BLaER1 treated with 17β-estradiol and CSF1 and Interleukin-3, amounts not matched to agents 10 nM and 100 nM (cell line): ENCODE results near the gene IGFL2.
A peak's percentile ranks its signal among the peaks of the same experiment; 100 is the strongest.
"Not testable (repeated sequence)": the region's sequence is repeated elsewhere in the genome, so short reads cannot be mapped to it uniquely, and the experiment has no call there.

Experiments used
- H3K27ac ChIP-seq, 11 experiments: shearing (Covaris generic); formaldehyde crosslinking; 2 replicates each; pipeline ENCODE4 v1.8.1; 2022
- H3K27me3 ChIP-seq, 11 experiments: shearing (Covaris generic); formaldehyde crosslinking; 2 replicates each; pipeline ENCODE4 v1.8.1; 2022
- H3K36me3 ChIP-seq, 11 experiments: shearing (Covaris generic); formaldehyde crosslinking; 2 replicates each; pipeline ENCODE4 v1.8.1; 2022
- H3K4me1 ChIP-seq, 10 experiments: shearing (Covaris generic); formaldehyde crosslinking; 2 replicates each; pipeline ENCODE4 v1.8.1; 2022
- H3K4me2 ChIP-seq, 11 experiments: shearing (Covaris generic); formaldehyde crosslinking; 2 replicates each; pipeline ENCODE4 v1.8.1; 2022
- H3K4me3 ChIP-seq, 10 experiments: shearing (Covaris generic); formaldehyde crosslinking; 2 replicates each; pipeline ENCODE4 v1.8.1; 2022
- H3K9ac ChIP-seq, 11 experiments: shearing (Covaris generic); formaldehyde crosslinking; 2 replicates each; pipeline ENCODE4 v1.8.1; 2022
- H3K9me3 ChIP-seq, 11 experiments: shearing (Covaris generic); formaldehyde crosslinking; replicated peaks in 1 of 11; 2 replicates each; pipeline ENCODE4 v1.8.1; 2022
- H4K20me1 ChIP-seq, 11 experiments: shearing (Covaris generic); formaldehyde crosslinking; 2 replicates each; pipeline ENCODE4 v1.8.1; 2022
- Cebpa-rat ChIP-seq, 11 experiments: shearing (Covaris generic); IDR thresholded peaks; 2 replicates each; pipeline ENCODE4 v1.8.1; 2022

The IGFL2 gene

GRCh38 chr19:46191356-46191755 lies 43.3 kb downstream of the IGFL2 start:
- Histone ChIP-seq H3K36me3 (no peaks in the 10 kb centered on the region), H3K9ac (no peak overlapping the region), H3K27ac (no peak overlapping the region), H3K4me2 (no peak overlapping the region; a peak in 1 of 22 replicates), H3K4me1 (peaks cover 0 to 49% (median 18%) of the 10 kb centered on the region in 10 experiments; a peak in 12 of 20 replicates), H3K27me3 (peaks cover 0 to 37% (median 0%) of the 10 kb centered on the region in 11 experiments; a peak in 9 of 22 replicates), H4K20me1 (peaks cover 0 to 4% (median 0%) of the 10 kb centered on the region in 11 experiments; a peak in 1 of 22 replicates), H3K4me3 (no peak overlapping the region), H3K9me3 (no peaks in the 10 kb centered on the region)
- no peak for TF ChIP-seq Cebpa-rat (IDR thresholded peaks at IDR 0.05)

GRCh38 chr19:46191972-46192371 lies 43.9 kb downstream of the IGFL2 start:
- Histone ChIP-seq H3K27me3 (peaks cover 0 to 43% (median 0%) of the 10 kb centered on the region in 11 experiments; a peak in 9 of 22 replicates), H3K36me3 (no peaks in the 10 kb centered on the region), H3K9me3 (no peaks in the 10 kb centered on the region), H3K4me3 (no peak overlapping the region), H3K4me2 (peak overlapping the region in 5 of 11 experiments; percentile 14 to 78 (median 57); a peak in 8 of 22 replicates), H3K27ac (peak overlapping the region in 2 of 11 experiments; percentile 1 to 74; a peak in 2 of 22 replicates), H3K9ac (no peak overlapping the region), H4K20me1 (peaks cover 0 to 6% (median 0%) of the 10 kb centered on the region in 11 experiments; a peak in 2 of 22 replicates), H3K4me1 (peaks cover 0 to 43% (median 18%) of the 10 kb centered on the region in 10 experiments; a peak in 12 of 20 replicates)
- TF ChIP-seq Cebpa-rat (IDR thresholded peaks at IDR 0.05), result no peak

GRCh38 chr19:46192626-46192991 lies 44.6 kb downstream of the IGFL2 start:
- Histone ChIP-seq H3K27me3 (peaks cover 0 to 50% (median 0%) of the 10 kb centered on the region in 11 experiments; a peak in 9 of 22 replicates), H3K4me1 (peaks cover 0 to 41% (median 18%) of the 10 kb centered on the region in 10 experiments; a peak in 12 of 20 replicates), H3K27ac (peak overlapping the region in 7 of 11 experiments; percentile 6 to 74 (median 37); a peak in 11 of 22 replicates), H3K4me2 (peak overlapping the region in 8 of 11 experiments; percentile 3 to 78 (median 56); a peak in 13 of 22 replicates), H3K9ac (peak overlapping the region in 3 of 11 experiments; percentile 16 to 57 (median 52); a peak in 5 of 22 replicates)
- not testable (repeated sequence) for H3K4me3 ChIP-seq, H4K20me1 ChIP-seq, H3K36me3 ChIP-seq, H3K9me3 ChIP-seq

- peak overlapping the region in 3 of 11 experiments; percentile 16 to 57 (median 52); a peak in 5 of 22 replicates for H3K9ac ChIP-seq
- H3K4me2 ChIP-seq, result peak overlapping the region in 8 of 11 experiments; percentile 3 to 78 (median 56); a peak in 13 of 22 replicates
- H3K36me3 ChIP-seq, result no peaks in the 10 kb centered on the region
- H3K9me3 ChIP-seq, result no peaks in the 10 kb centered on the region
- H4K20me1 ChIP-seq, result peaks cover 0 to 6% (median 0%) of the 10 kb centered on the region in 11 experiments; a peak in 2 of 22 replicates
- peaks cover 0 to 48% (median 0%) of the 10 kb centered on the region in 11 experiments; a peak in 9 of 22 replicates for H3K27me3 ChIP-seq
- H3K4me3 ChIP-seq, result no peak overlapping the region
- H3K4me1 ChIP-seq, result peaks cover 0 to 41% (median 18%) of the 10 kb centered on the region in 10 experiments; a peak in 12 of 20 replicates
- H3K27ac ChIP-seq, result peak overlapping the region in 7 of 11 experiments; percentile 6 to 74 (median 37); a peak in 11 of 22 replicates
- TF ChIP-seq Cebpa-rat (IDR thresholded peaks at IDR 0.05), result peak in 8 of 11 experiments; percentile 39 to 82 (median 64); a peak in 10 of 22 replicates
Observed at GRCh38 chr19:46192992-46193650, 45.1 kb downstream of the IGFL2 start.

GRCh38 chr19:46193678-46194077 lies 45.6 kb downstream of the IGFL2 start:
- H4K20me1 ChIP-seq, result peaks cover 0 to 6% (median 0%) of the 10 kb centered on the region in 11 experiments; a peak in 2 of 22 replicates
- no peak for TF ChIP-seq Cebpa-rat (IDR thresholded peaks at IDR 0.05)
- H3K36me3 ChIP-seq, result no peaks in the 10 kb centered on the region
- H3K4me3 ChIP-seq, result no peak overlapping the region
- 0 out of 22 replicates have a peak overlapping the region, but pooled peaks of 1 of the 11 experiments have one; percentile 18 for H3K9ac ChIP-seq
- peak overlapping the region in 4 of 11 experiments; percentile 3 to 74 (median 38); a peak in 5 of 22 replicates for H3K27ac ChIP-seq
- H3K4me2 ChIP-seq, result peak overlapping the region in 6 of 11 experiments; percentile 20 to 78 (median 62); a peak in 10 of 22 replicates
- H3K9me3 ChIP-seq, result no peaks in the 10 kb centered on the region
- peaks cover 0 to 41% (median 18%) of the 10 kb centered on the region in 10 experiments; a peak in 12 of 20 replicates for H3K4me1 ChIP-seq
- H3K27me3 ChIP-seq, result peaks cover 0 to 43% (median 0%) of the 10 kb centered on the region in 11 experiments; a peak in 9 of 22 replicates

- peaks cover 0 to 11% (median 0%) of the 10 kb centered on the region in 11 experiments; a peak in 3 of 22 replicates for H4K20me1 ChIP-seq
Observed at GRCh38 chr19:46195104-46195503, 47.1 kb downstream of the IGFL2 start.

GRCh38 chr19:46195919-46196318 lies 47.9 kb downstream of the IGFL2 start:
- H3K27ac ChIP-seq, H3K9me3 ChIP-seq, H3K4me2 ChIP-seq, H3K36me3 ChIP-seq, H3K4me3 ChIP-seq, H3K9ac ChIP-seq: not testable (repeated sequence)
- H3K4me1 ChIP-seq, result peaks cover 0 to 32% (median 18%) of the 10 kb centered on the region in 10 experiments; a peak in 12 of 20 replicates
- peaks cover 0 to 11% (median 0%) of the 10 kb centered on the region in 11 experiments; a peak in 2 of 22 replicates for H4K20me1 ChIP-seq
- peaks cover 0 to 34% (median 0%) of the 10 kb centered on the region in 11 experiments; a peak in 6 of 22 replicates for H3K27me3 ChIP-seq

More at GRCh38 chr19:46195104-46195503, 47.1 kb downstream of the IGFL2 start:
- Histone ChIP-seq H3K4me3 (no peak overlapping the region), H3K4me1 (peaks cover 0 to 34% (median 18%) of the 10 kb centered on the region in 10 experiments; a peak in 12 of 20 replicates), H3K9me3 (no peaks in the 10 kb centered on the region), H3K27ac (no peak overlapping the region), H3K27me3 (peaks cover 0 to 42% (median 0%) of the 10 kb centered on the region in 11 experiments; a peak in 7 of 22 replicates), H3K36me3 (no peaks in the 10 kb centered on the region), H3K9ac (no peak overlapping the region), H3K4me2 (no peak overlapping the region)
- TF ChIP-seq Cebpa-rat (IDR thresholded peaks at IDR 0.05), result no peak

- Histone ChIP-seq H3K4me3 (no peak overlapping the region), H3K4me1 (peaks cover 0 to 29% (median 18%) of the 10 kb centered on the region in 10 experiments; a peak in 12 of 20 replicates), H3K4me2 (no peak overlapping the region), H3K27me3 (peaks cover 0 to 28% (median 0%) of the 10 kb centered on the region in 11 experiments; a peak in 4 of 22 replicates), H3K36me3 (no peaks in the 10 kb centered on the region), H3K27ac (no peak overlapping the region), H3K9me3 (no peaks in the 10 kb centered on the region), H4K20me1 (peaks cover 0 to 11% (median 0%) of the 10 kb centered on the region in 11 experiments; a peak in 2 of 22 replicates), H3K9ac (no peak overlapping the region)
- TF ChIP-seq Cebpa-rat (IDR thresholded peaks at IDR 0.05), result no peak
Observed at GRCh38 chr19:46196410-46197124, 48.5 kb downstream of the IGFL2 start.
